Measurements from ENCODE around the gene FZR1.
A peak's percentile ranks its signal among the peaks of the same experiment; 100 is the strongest.

FZR1 gene

DNA sequence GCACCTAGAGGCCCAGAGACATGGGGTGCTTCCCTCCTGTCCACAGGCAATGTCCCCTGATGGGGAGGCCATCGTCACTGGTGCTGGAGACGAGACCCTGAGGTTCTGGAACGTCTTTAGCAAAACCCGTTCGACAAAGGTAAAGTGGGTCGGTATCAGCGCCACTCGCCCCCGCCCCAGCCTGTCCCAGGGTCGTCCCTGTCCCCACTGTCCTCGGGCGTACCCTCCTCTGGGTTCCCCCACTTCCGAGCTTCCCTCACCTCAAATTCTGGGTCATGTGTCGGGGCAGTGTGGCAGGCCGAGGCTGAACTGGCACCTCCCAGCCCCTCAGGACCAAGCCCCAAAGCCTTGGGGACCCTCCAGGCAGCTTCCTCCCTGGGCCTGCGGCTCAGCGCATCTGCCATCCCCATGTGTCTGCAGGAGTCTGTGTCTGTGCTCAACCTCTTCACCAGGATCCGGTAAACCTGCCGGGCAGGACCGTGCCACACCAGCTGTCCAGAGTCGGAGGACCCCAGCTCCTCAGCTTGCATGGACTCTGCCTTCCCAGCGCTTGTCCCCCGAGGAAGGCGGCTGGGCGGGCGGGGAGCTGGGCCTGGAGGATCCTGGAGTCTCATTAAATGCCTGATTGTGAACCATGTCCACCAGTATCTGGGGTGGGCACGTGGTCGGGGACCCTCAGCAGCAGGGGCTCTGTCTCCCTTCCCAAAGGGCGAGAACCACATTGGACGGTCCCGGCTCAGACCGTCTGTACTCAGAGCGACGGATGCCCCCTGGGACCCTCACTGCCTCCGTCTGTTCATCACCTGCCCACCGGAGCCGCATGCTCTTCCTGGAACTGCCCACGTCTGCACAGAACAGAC is 28.5 kb downstream of the FZR1 start:
- Mint-ChIP-seq H3K36me3 (ENCODE audit: low read depth) (peaks cover 8% of the 10 kb centered on the region), H3K27ac (no peak overlapping the region), H3K4me3 (no peak overlapping the region), H3K9me3 (no peaks in the 10 kb centered on the region), H3K27me3 (no peaks in the 10 kb centered on the region), H3K4me1 (no peaks in the 10 kb centered on the region)
- ATAC-seq: no peak
- no peak for DNase-seq

DNA sequence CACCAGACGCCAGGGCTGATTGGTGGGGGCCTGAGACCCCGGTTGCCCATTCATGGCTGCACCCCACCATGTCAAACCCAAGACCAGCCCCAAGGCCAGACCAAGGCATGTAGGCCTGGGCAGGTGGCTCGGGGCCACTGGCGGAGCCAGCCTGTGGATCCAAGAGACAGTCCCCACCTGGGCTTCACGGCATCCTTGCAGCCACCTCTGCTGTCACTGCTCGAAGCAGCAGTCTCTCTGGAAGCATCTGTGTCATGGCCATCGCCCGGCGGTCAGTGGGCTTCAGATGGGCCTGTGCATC is 29.1 kb downstream of the FZR1 start:
- no peak for DNase-seq
- Mint-ChIP-seq H3K4me1 (no peaks in the 10 kb centered on the region), H3K9me3 (no peaks in the 10 kb centered on the region), H3K36me3 (ENCODE audit: low read depth) (peaks cover 12% of the 10 kb centered on the region), H3K27ac (no peak overlapping the region), H3K4me3 (no peak overlapping the region), H3K27me3 (no peaks in the 10 kb centered on the region)
- ATAC-seq: no peak

DNA sequence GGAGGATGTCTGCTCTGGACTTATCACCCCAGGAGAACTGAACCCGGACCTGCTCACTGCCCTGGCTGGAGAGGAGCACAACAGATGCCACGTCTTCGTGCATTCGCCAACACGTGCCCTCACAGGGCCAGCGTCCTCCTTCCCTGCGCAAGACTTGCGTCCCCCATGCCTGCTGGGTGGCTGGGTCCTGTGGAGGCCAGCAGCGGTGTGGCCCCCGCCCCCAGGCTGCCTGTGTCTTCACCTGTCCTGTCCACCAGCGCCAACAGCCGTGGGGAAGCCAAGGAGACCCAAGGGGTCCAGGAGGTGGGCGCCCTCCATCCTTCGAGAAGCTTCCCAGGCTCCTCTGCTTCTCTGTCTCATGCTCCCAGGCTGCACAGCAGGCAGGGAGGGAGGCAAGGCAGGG is 29.5 kb downstream of the FZR1 start:
- Mint-ChIP-seq H3K27me3 (no peaks in the 10 kb centered on the region), H3K27ac (no peak overlapping the region), H3K36me3 (ENCODE audit: low read depth) (peaks cover 12% of the 10 kb centered on the region), H3K4me3 (no peak overlapping the region), H3K9me3 (no peaks in the 10 kb centered on the region), H3K4me1 (no peaks in the 10 kb centered on the region)
- no peak for ATAC-seq
- DNase-seq: no peak

DNA sequence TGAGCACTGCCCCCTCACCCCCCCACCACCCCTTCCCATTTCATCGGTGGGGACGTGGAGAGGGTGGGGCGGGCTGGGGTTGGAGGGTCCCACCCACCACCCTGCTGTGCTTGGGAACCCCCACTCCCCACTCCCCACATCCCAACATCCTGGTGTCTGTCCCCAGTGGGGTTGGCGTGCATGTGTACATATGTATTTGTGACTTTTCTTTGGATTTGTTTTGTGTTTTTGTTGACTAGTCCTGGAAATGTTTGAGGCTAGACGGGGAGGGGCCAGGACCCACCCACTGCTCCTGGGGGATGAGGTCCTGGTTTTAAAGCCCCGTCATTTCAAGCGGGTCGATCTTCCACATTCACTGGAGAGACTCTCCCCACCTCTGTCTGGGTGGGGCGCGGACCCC is 29.9 kb downstream of the FZR1 start:
- no peak overlapping the region for H3K27ac Mint-ChIP-seq
- no peak for DNase-seq
- H3K9me3 Mint-ChIP-seq: no peaks in the 10 kb centered on the region
- H3K36me3 Mint-ChIP-seq (ENCODE audit: low read depth): peaks cover 12% of the 10 kb centered on the region
- no peaks in the 10 kb centered on the region for H3K4me1 Mint-ChIP-seq
- no peaks in the 10 kb centered on the region for H3K27me3 Mint-ChIP-seq
- no peak for ATAC-seq
- H3K4me3 Mint-ChIP-seq: no peak overlapping the region

DNA sequence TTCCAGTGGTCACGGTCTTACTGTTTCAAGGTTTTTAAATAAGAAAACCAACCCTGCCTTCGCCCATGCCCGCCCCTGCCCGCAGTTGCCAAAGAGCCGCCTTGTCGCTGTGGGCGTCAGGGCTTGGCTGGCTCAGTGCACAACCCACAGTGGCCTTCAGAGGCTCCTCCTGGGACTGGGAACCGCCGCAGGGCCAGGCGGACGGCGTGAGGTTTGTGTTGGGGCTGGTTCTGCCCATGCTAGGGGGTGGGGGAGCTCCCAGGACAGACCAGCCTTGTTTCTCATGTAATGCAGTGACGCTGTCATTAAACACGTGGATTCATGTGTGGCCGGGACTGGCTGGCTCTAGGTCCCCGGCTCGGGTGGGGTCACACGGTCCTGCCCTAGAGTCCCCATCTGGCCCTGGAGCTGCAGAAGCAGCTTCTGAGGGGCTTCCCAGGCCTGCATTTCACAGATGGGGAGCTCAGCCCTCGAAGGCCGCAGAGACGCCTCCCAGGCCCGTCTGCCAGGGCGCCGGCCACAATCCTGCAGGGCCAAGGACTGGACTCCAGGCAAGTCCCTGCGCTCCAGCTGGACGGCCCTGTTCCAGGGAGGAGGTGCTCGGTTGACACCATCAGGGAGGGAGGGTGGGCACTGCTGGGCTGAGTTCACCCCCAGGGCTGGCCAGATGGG is 30.5 kb downstream of the FZR1 start:
- H3K9me3 Mint-ChIP-seq: no peaks in the 10 kb centered on the region
- H3K27me3 Mint-ChIP-seq: no peaks in the 10 kb centered on the region
- H3K27ac Mint-ChIP-seq: no peak overlapping the region
- H3K36me3 Mint-ChIP-seq (ENCODE audit: low read depth): peaks cover 7% of the 10 kb centered on the region
- ATAC-seq: no peak
- DNase-seq: no peak
- no peaks in the 10 kb centered on the region for H3K4me1 Mint-ChIP-seq
- no peak overlapping the region for H3K4me3 Mint-ChIP-seq

DNA sequence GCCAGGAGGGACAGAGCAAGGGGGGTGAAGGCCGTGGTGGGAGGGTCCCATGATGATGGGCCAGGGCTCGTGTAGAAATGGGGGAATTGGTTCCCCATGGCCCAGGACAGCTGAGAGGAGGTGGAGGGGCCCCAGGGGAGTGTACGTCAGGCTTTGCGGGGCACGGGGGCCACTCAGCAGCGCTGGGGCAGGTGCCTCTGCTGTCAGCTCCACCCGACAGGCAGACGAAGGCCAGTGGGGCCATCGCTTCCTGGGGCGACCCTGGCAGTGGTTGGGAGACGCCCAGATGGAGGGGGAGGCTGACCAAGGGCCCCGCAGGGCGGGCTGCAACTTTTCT is 31.0 kb downstream of the FZR1 start:
- ATAC-seq: no peak
- H3K9me3 Mint-ChIP-seq: no peaks in the 10 kb centered on the region
- H3K27ac Mint-ChIP-seq: no peak overlapping the region
- H3K27me3 Mint-ChIP-seq: no peaks in the 10 kb centered on the region
- no peak for DNase-seq
- peaks cover 7% of the 10 kb centered on the region for H3K36me3 Mint-ChIP-seq (ENCODE audit: low read depth)
- no peak overlapping the region for H3K4me3 Mint-ChIP-seq
- no peaks in the 10 kb centered on the region for H3K4me1 Mint-ChIP-seq

DNA sequence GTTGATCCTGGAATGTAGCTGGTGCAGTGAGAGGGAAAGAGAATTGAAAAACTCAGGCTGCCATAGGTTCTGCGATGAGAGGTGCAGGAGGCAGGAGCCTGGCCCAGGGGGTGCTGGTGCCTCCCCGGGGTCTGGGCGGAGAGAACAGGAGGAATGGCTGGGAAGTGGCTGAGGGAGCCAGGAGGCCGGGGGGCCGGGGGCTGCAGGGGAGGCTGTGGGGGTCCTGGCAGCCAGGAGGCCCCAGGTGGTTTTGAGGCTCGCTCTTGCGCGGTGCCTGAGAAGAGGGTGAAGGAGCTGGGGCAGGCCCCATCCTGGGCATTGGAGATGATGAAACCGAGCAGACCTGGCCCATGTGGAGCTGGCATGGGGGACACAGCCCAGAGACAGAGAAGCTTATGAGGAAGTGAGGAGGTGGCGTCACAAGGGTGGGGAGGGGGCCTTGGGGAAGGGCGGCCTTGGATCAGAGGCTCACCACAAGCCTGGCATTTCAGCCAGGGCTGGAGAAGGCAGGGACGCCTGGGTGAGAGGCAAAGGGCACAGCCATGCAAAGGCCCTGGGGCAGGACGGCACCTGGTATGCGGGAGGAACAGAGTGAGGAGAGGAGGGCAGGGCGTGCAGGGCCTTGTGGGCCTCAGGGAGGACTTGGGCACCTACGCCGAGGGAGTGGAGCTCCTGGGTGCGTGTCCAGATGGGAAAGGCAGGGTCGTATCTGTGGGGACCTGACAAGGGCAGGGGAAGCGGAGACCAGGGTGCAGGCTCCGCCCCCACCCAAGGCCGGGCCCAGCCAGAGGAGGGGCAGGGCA is 31.5 kb downstream of the FZR1 start:
- Mint-ChIP-seq H3K36me3 (ENCODE audit: low read depth) (peaks cover 7% of the 10 kb centered on the region), H3K27ac (no peak overlapping the region), H3K4me3 (no peak overlapping the region), H3K4me1 (no peaks in the 10 kb centered on the region), H3K9me3 (no peaks in the 10 kb centered on the region), H3K27me3 (no peaks in the 10 kb centered on the region)
- peak; percentile 15 for ATAC-seq
- no peak for DNase-seq

DNA sequence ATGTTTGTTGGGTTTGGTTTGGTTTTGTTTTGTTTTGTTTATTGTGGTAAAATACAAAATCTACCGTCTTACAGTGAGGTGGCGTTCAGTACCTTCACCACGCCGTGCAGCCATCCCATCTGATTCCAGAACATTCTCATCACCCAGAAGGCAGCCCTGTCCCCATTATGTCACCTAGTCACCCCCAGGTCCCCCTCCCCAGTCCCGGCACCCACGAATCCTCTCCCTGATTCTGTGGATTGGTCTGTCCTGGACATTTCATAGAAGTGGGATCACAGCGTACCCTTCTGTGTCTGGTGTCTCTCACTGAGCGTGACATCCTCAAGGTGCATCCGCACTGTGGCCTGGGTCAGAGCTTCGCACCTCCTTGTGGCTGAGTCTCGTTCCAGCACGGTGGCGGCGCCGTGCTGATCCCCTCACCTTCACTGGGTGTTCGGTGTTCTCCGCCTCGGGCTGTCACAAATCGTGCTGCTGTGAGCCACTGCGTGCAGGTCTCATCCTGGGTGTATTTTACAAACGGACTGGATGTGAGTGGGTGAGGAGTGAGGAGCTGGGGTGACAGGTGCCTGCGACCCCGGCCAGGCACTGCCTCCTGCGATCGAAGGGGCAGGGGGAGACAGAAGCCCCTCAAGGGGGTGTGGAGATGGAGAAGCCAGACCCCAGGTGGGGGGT is 32.3 kb downstream of the FZR1 start:
- Mint-ChIP-seq H3K27me3 (no peaks in the 10 kb centered on the region), H3K27ac (no peak overlapping the region), H3K4me1 (no peaks in the 10 kb centered on the region), H3K4me3 (no peak overlapping the region), H3K36me3 (ENCODE audit: low read depth) (peaks cover 7% of the 10 kb centered on the region), H3K9me3 (no peaks in the 10 kb centered on the region)
- ATAC-seq (peak; percentile 3), DNase-seq (no peak)

DNA sequence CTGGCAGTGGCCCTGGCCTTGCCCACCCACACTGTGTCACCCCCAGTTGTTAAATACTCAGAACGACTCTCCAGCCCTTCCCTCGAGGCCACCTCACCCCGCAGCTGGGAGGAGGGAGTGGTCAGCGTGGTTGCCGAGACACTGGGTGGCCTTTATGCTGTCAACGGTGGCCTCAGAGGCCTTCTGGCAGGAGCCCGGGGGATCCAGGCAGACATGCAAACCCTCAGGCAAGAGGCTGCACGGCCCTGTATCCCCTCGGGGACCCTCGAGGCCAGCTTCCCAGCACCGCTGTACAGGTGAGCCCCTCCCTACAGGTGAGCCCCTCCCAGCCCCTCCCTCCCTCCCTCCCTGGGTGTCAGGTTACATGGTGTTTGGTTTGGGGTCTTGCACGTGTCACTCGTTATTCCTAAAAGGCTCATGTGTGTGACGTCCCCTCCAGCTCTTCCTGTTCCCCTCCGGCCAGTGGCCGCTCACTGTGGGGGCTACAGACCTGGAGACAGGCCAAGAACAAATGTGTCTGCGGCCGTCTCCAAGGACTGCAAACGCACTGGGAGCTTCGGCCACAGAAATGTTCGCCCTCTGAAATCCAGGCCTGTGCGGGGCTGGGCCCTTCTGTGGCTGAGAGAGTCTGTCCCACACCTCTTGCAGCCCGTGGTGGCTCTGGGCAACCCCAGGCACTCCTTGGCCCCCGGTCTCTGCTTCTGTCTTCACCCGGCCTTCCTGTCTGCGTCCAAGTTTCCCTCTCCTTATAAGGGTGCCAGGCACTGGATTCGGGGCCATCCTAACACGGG is 33.0 kb downstream of the FZR1 start, which contains the start of gene TEKTIP1:
Gene TEKTIP1 (plus strand): TSS at position 210 of the 791 bp plus-strand sequence. CDS start 4 bp downstream, at position 214.
- no peak within 1 kb of the TSS for H3K4me3 Mint-ChIP-seq
- H3K4me1 Mint-ChIP-seq: no peaks in the 10 kb centered on the region
- H3K9me3 Mint-ChIP-seq: no peaks in the 10 kb centered on the region
- peaks cover 5% of the 10 kb centered on the region for H3K36me3 Mint-ChIP-seq (ENCODE audit: low read depth)
- no peak within 1 kb of the TSS for H3K27ac Mint-ChIP-seq
- no peak for DNase-seq
- peak; percentile 9 for ATAC-seq
- H3K27me3 Mint-ChIP-seq: no peaks in the 10 kb centered on the region

DNA sequence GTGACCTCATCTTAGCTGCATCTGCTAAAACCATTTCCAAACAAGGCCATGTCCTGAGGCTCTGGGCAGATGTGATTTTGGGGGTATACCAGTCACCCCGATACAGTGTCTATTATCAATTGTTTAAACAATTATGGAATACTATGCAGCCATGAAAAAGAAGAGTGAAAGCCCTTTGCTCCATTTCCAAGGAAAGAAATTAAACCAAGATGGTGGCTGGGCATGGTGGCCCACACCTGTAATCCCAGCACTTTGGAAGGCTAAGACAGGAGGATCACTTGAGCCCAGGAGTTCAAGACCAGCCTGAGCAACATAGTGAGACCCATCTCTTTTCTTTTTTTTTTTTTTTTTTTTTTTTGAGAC is 33.6 kb downstream of the FZR1 start:
- Mint-ChIP-seq H3K9me3 (no peaks in the 10 kb centered on the region), H3K36me3 (ENCODE audit: low read depth) (peaks cover 5% of the 10 kb centered on the region), H3K4me1 (no peaks in the 10 kb centered on the region), H3K27ac (no peak overlapping the region), H3K4me3 (no peak overlapping the region), H3K27me3 (no peaks in the 10 kb centered on the region)
- DNase-seq: no peak
- ATAC-seq: no peak

DNA sequence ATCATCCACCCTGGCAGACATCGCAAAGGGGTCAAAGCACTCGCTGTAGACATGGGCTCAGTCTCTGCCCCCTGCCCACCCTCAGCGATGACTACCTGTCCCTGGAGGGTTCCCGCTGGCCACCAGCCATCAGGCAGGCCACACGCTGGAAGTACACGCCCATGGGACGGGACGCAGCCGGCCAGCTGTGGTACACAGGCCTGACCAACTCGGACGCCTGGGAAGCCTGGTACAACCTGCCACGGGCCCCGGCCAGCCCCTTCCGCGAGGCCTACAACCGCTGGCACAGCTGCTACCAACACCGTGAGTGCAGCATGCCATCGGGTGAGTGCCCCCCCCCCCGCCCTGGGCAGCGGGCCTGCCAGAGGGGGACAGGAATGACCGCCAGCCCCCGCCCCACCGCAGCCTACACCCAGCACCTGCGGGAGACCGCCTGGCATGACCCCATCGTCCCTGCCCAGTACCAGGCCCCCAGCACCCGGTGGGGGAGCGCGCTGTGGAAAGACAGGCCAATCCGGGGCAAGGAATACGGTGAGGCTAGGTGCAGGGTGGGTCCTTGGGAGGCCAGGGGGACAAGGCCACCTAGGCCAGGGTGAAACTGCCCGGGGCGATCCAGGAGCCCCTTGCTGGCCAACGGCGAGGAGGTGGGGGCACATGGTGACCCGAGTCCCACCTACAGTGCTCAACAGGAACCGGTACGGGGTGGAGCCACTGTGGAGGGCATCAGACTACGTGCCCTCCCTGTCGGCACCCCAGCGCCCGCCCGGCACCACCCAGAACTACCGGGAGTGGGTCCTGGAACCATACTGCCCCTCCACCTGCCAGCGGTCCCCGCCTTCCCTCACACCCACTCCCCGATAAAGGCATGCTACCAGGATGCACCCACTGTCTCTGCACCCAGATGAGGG is 37.3 kb downstream of the FZR1 start:
- DNase-seq (no peak), ATAC-seq (no peak)
- H3K9me3 Mint-ChIP-seq: no peaks in the 10 kb centered on the region
- peaks cover 10% of the 10 kb centered on the region for H3K4me1 Mint-ChIP-seq
- no peak overlapping the region for H3K27ac Mint-ChIP-seq
- no peak overlapping the region for H3K4me3 Mint-ChIP-seq
- H3K27me3 Mint-ChIP-seq: no peaks in the 10 kb centered on the region
- H3K36me3 Mint-ChIP-seq (ENCODE audit: low read depth): peaks cover 8% of the 10 kb centered on the region

DNA sequence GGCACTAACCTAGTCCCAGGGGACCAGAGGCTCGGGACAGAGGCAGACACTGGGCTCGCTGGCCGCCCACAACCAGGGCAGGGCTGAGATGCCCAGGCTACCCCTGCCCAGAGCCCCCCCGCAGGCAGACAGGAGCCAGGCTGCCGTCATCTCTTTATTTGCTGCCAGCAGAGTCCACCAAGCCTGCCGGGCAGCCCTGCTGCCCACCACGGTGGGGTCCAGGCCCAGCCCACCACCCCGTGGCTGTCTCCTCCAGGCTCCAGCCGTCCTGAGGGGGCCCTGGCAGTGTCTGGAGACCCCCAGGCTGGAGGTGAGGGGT is 37.9 kb downstream of the FZR1 start:
- Mint-ChIP-seq H3K4me1 (peaks cover 10% of the 10 kb centered on the region), H3K4me3 (no peak overlapping the region), H3K27ac (no peak overlapping the region), H3K36me3 (ENCODE audit: low read depth) (peaks cover 8% of the 10 kb centered on the region), H3K27me3 (no peaks in the 10 kb centered on the region), H3K9me3 (no peaks in the 10 kb centered on the region)
- ATAC-seq (no peak), DNase-seq (no peak)
